Mesothelial cell of epicardium (in vitro differentiated cells): Measurements from ENCODE around the gene PLD5. TPM values are rescaled to one million over a fixed set of nuclear protein-coding genes. Genes with fewer than 3 reads are reported as not detected.

ENCODE experiments used
- DNase-seq, 2 experiments: peaks; one replicate each; pipeline ENCODE4 v3.0.0; 2021; ENCODE audit warnings: low spot score in 2 of 2; ENCODE audit not compliant: unreplicated experiment in 2 of 2
- H3K27ac Mint-ChIP-seq: 2 replicates; pipeline ENCODE4 v1.8.0; 2021; ENCODE audit warnings: mixed read lengths
- H3K27me3 Mint-ChIP-seq: 2 replicates; pipeline ENCODE4 v1.8.0; 2021; ENCODE audit warnings: low read depth, mixed read lengths
- H3K36me3 Mint-ChIP-seq: 2 replicates; pipeline ENCODE4 v1.8.0; 2021; ENCODE audit warnings: mixed read lengths
- H3K4me1 Mint-ChIP-seq: 2 replicates; pipeline ENCODE4 v1.8.0; 2021; ENCODE audit warnings: mixed read lengths
- H3K4me3 Mint-ChIP-seq: 2 replicates; pipeline ENCODE4 v1.8.0; 2021; ENCODE audit warnings: mild to moderate bottlenecking, moderate library complexity, mixed read lengths
- H3K9me3 Mint-ChIP-seq: 2 replicates; pipeline ENCODE4 v1.8.0; 2021; ENCODE audit warnings: mixed read lengths
- total RNA-seq: library from RNA; stranded (reverse); gene quantifications from 3 replicates; pipeline ENCODE4 v1.2.1, GENCODE V29; 2021
- TF ChIP-seq, protein P1 (sequence below): fragments of 200-600 bp; sonication (generic); IDR thresholded peaks from one replicate; pipeline ENCODE4 v1.5.0; 2021; ENCODE audit warnings: antibody characterized with exemption; ENCODE audit not compliant: unreplicated experiment

Gene PLD5
- total RNA-seq, 1 donor from 2014 or later, result 4.3 TPM

DNA sequence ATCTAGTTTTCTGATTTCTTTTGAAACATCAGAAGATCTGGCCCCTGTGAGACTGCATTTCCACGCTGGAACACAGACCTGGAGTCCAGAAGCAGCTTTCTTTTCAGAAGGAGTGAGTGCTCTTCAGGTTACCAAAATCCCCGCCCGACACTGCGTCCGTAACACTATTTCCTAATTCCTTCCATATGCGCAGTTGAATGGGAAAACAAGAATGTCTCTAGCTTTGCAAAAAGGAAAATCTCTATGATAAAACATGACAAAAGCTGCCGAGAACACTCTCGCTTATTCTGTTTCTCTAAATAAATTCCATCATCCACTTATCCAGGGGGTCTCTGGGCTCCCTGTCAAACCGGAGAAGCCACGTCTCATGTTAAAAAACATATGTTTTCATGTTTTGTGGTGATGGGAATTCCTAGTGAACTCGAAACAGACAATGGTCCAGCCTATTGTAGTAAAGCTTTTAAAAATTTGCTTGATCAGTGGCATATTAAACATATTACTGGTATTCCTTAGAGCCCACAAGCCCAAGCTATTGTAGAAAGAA is 67.7 kb downstream of the PLD5 start:
- Mint-ChIP-seq H3K27ac (no peak overlapping the region), H3K4me1 (peaks cover 31% of the 10 kb centered on the region), H3K36me3 (no peaks in the 10 kb centered on the region), H3K4me3 (no peak overlapping the region), H3K9me3 (no peaks in the 10 kb centered on the region), H3K27me3 (peaks cover 2% of the 10 kb centered on the region)
- TF ChIP-seq, protein P1, sequence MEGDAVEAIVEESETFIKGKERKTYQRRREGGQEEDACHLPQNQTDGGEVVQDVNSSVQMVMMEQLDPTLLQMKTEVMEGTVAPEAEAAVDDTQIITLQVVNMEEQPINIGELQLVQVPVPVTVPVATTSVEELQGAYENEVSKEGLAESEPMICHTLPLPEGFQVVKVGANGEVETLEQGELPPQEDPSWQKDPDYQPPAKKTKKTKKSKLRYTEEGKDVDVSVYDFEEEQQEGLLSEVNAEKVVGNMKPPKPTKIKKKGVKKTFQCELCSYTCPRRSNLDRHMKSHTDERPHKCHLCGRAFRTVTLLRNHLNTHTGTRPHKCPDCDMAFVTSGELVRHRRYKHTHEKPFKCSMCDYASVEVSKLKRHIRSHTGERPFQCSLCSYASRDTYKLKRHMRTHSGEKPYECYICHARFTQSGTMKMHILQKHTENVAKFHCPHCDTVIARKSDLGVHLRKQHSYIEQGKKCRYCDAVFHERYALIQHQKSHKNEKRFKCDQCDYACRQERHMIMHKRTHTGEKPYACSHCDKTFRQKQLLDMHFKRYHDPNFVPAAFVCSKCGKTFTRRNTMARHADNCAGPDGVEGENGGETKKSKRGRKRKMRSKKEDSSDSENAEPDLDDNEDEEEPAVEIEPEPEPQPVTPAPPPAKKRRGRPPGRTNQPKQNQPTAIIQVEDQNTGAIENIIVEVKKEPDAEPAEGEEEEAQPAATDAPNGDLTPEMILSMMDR, result no peak
- DNase-seq, result no peak

DNA sequence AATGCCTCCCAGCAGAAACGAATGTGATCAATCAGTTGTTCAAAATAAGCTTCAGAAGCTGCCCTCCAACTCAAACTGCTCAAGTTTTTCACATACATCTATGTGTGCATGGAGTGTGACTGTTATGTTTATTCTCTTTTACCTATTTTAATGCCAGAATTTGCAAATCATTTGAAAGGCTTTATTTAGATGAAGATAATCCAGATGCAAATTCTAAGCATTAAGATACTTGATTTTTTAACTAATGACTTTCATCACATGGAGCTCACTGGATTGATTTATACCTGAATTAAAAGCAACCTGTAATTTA is 69.5 kb downstream of the PLD5 start:
- Mint-ChIP-seq H3K9me3 (no peaks in the 10 kb centered on the region), H3K4me1 (peaks cover 27% of the 10 kb centered on the region), H3K4me3 (no peak overlapping the region), H3K27me3 (peaks cover 2% of the 10 kb centered on the region), H3K36me3 (no peaks in the 10 kb centered on the region), H3K27ac (no peak overlapping the region)
- TF ChIP-seq, protein P1, result peak; percentile 32
- no peak for DNase-seq

DNA sequence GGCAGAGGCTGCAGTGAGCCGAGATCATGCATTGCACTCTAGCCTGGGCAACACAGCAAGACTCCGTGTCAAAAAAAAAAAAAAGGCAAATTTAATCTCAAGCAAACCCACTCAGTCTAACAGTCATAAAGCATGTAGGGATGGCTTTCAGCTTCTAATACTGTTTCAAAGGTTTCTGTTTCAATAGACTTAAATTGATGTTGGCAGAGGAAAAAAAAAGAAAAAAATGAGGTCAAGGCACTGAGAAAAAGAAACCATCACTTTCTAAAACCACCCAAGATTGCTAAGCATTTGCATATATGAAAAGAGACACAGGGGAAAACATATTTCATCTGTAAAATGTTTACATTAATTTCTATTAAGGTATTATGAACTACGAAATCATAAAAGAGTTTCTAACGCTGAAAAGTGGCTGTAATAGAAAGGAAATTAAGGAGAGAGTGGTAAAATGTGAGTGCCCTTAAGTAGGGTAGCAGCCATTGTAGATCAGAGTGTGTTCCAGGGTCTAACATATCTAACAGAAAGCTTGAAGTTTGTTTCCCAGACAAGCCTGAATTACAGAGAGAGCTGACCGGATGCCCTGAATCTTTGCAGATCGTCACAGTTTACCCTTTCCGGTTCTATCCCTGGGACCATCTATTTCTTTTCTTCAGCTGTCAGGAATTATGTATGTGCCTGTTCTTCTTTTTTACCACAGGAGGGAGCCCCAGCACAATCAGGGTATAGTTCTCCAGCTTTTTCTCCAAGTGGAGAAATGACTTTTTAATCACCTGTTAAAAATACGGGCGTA is 70.0 kb downstream of the PLD5 start:
- H3K4me1 Mint-ChIP-seq, result peaks cover 26% of the 10 kb centered on the region

DNA sequence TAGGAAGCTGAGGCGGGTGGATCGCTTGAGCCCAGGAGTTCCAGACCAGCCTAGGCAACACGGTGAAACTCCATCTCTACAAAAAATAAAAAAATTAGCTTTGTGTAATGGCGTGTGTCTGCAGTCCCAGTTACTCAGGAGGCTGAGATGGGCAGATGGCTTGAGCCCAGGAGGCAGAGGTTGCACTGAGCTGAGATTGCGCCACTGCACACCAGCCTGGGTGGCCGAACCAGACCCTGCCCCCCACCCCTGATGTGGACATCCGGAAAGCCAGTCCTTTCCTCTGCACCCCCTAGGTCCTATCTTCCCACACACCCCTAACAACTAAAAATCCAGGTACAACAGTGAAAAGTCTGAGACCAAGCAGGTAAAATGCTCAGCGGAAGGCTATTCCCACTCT is 71.9 kb downstream of the PLD5 start:
- no peak overlapping the region for H3K4me3 Mint-ChIP-seq
- no peaks in the 10 kb centered on the region for H3K9me3 Mint-ChIP-seq
- no peak overlapping the region for H3K27ac Mint-ChIP-seq
- no peaks in the 10 kb centered on the region for H3K36me3 Mint-ChIP-seq
- H3K27me3 Mint-ChIP-seq, result peaks cover 2% of the 10 kb centered on the region
- TF ChIP-seq, protein P1, result no peak
- DNase-seq, result no peak
- H3K4me1 Mint-ChIP-seq, result peaks cover 42% of the 10 kb centered on the region

More for the DNA sequence above, 70.0 kb downstream of the PLD5 start:
- Mint-ChIP-seq H3K9me3 (no peaks in the 10 kb centered on the region), H3K36me3 (no peaks in the 10 kb centered on the region), H3K27me3 (peaks cover 2% of the 10 kb centered on the region), H3K27ac (no peak overlapping the region), H3K4me3 (no peak overlapping the region)
- no peak for DNase-seq
- TF ChIP-seq, protein P1, result peak; percentile 72

DNA sequence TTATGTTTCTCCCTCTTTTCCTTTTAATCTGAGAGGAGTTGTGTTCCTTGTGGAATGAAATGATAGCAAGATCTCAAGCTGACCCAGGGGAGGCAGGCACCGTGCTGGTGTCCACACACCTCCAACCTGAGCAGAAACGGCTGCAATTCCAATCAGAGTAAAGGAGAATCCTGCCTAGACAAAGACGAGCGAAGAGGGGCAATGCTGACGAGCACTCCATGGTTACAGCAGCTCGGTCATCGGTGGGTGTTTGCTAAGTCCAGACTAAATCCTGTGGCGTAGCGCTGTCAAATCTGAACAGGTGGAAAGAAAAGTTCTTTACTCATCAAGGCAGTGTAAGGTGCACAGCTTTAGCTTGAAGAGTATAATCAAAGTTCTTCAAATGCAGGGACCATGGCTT is 74.8 kb downstream of the PLD5 start:
- Mint-ChIP-seq H3K4me3 (no peak overlapping the region), H3K36me3 (no peaks in the 10 kb centered on the region), H3K9me3 (no peaks in the 10 kb centered on the region), H3K4me1 (peaks cover 31% of the 10 kb centered on the region), H3K27me3 (no peaks in the 10 kb centered on the region), H3K27ac (no peak overlapping the region)
- no peak for DNase-seq
- TF ChIP-seq, protein P1, result no peak
